OCI-LY3 (cell line): Measurements from ENCODE around the gene PIMREG.
A peak's percentile ranks its signal among the peaks of the same experiment; 100 is the strongest.

ENCODE experiments used
- H2AFZ ChIP-seq: fragments of 200-600, 300-600 bp; shearing (Covaris generic); 2 replicates; pipeline ENCODE4 v1.6.0; 2014; ENCODE audit warnings: antibody characterized with exemption, low read depth, low read length
- H3K27ac ChIP-seq: fragments of 200-600, 300-600 bp; sonication (generic); 2 replicates; pipeline ENCODE4 v1.5.1; 2014; ENCODE audit warnings: mild to moderate bottlenecking, low read length, moderate library complexity, mixed read lengths
- H3K27me3 ChIP-seq: fragments of 200-600, 300-600 bp; sonication (generic); 2 replicates; pipeline ENCODE4 v1.6.1; 2014; ENCODE audit warnings: low read depth, low read length, mixed read lengths
- H3K36me3 ChIP-seq: fragments of 200-600, 300-600 bp; sonication (generic); replicated peaks from 2 replicates; pipeline ENCODE3; 2014; ENCODE audit warnings: low read depth, low read length, mixed read lengths
- H3K4me1 ChIP-seq: fragments of 300-600, 200-600 bp; sonication (generic); 2 replicates; pipeline ENCODE4 v1.6.1; 2014; ENCODE audit warnings: low read length, mixed read lengths
- H3K4me2 ChIP-seq: fragments of 200-600, 300-600 bp; sonication (generic); 2 replicates; pipeline ENCODE4 v1.6.1; 2014; ENCODE audit warnings: low read length, mixed read lengths
- H3K4me3 ChIP-seq: fragments of 300-600, 200-600 bp; sonication (generic); 2 replicates; pipeline ENCODE4 v1.5.1; 2014; ENCODE audit warnings: antibody characterized with exemption, mild to moderate bottlenecking, low read length, moderate library complexity
- H3K79me2 ChIP-seq: fragments of 300-600, 200-600 bp; shearing (Covaris generic); 2 replicates; pipeline ENCODE4 v1.6.1; 2014; ENCODE audit warnings: mild to moderate bottlenecking, low read length, mixed read lengths
- H3K9ac ChIP-seq: fragments of 300-600, 200-600 bp; shearing (Covaris generic); 2 replicates; pipeline ENCODE4 v1.6.0; 2014; ENCODE audit warnings: mild to moderate bottlenecking, low read length, moderate library complexity
- H3K9me3 ChIP-seq: fragments of 200-600, 300-600 bp; shearing (Covaris generic); 2 replicates; pipeline ENCODE4 v1.6.1; 2014; ENCODE audit warnings: low read length, mixed read lengths; ENCODE audit not compliant: insufficient read depth
- H4K20me1 ChIP-seq: fragments of 200-600, 300-600 bp; sonication (generic); 2 replicates; pipeline ENCODE4 v1.6.1; 2016; ENCODE audit warnings: low read length, mixed read lengths; ENCODE audit not compliant: insufficient read depth
- EZH2phosphoT487 ChIP-seq: fragments of 200-600 bp; shearing (Covaris generic); IDR thresholded peaks from 2 replicates; pipeline ENCODE4 v1.6.1; 2018; ENCODE audit warnings: antibody characterized with exemption, mixed run types, low read depth
- TF ChIP-seq, protein P1 (sequence below): fragments of 200-600, 300-600 bp; sonication (generic); IDR thresholded peaks from 2 replicates; pipeline ENCODE4 v1.5.1; 2014; ENCODE audit warnings: antibody characterized with exemption, low read length, low read depth

Gene PIMREG

DNA sequence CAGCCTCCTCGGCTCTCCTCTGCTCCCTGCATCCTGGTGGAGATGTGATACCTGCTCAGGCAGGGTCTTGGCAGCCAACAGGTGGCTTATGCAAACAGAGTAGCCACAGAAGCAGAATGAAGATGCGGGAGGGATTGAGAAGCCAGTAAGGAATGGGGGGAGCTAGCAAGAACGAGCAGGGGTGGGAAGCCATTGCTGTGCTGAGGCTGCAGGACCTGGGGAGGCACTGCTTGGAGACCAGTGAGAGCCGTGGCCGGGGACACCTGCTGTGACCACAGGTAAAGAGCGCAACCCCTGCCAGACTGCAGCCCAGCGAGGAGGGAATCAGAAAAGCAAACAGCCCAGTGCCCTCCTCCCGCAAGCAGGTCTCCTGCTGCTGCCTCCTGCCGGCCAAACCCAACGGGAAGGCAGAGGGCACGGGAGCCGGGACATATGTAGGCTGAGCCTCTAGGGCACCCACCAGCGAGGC lies 24.0 kb upstream of the PIMREG start:
- H2AFZ ChIP-seq, result no peak overlapping the region
- no peak for TF ChIP-seq EZH2phosphoT487
- TF ChIP-seq, protein P1, sequence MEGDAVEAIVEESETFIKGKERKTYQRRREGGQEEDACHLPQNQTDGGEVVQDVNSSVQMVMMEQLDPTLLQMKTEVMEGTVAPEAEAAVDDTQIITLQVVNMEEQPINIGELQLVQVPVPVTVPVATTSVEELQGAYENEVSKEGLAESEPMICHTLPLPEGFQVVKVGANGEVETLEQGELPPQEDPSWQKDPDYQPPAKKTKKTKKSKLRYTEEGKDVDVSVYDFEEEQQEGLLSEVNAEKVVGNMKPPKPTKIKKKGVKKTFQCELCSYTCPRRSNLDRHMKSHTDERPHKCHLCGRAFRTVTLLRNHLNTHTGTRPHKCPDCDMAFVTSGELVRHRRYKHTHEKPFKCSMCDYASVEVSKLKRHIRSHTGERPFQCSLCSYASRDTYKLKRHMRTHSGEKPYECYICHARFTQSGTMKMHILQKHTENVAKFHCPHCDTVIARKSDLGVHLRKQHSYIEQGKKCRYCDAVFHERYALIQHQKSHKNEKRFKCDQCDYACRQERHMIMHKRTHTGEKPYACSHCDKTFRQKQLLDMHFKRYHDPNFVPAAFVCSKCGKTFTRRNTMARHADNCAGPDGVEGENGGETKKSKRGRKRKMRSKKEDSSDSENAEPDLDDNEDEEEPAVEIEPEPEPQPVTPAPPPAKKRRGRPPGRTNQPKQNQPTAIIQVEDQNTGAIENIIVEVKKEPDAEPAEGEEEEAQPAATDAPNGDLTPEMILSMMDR, result no peak

DNA sequence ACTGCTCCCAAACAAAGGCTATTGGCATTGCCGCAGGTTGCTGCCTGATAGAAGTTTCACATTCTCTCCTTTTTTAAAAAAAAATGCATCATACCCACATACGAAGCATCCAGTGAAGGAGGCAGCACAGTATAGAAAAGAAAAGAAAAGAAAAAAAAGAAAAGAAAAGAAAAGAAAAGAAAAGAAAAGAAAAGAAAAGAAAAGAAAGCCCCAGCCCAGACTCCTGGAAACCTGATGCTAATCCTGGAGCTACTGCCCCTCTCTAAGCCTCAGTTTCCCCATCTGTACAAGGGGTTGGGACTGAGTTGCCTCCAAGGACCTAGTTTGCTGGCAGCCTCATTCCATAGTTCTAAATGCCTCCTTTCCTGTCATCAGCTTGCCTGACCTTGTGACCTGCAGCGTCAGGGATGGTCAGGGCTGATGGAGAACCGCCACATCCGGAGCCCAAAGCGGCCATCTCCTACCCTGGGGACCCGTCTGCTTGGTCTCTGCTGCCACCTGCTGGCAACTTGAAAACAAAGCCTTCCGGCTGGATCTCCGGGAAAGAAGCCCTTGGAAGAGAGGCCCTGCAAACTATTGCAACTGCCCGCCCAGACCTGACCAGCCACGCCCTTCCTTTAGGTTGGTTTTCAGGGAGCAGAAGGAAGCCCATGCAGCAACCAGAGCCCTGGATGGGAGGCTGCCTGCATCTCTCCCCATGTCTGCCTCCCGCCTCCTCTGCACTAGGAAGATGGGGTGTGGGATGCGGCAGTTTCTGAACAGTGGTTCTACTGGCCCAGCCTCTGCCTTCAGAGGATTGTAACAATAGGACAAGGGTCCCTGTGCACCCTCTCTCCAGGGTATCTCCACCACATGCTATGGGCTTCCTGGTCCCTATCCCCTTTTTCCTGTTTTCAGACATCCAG lies 22.3 kb upstream of the PIMREG start:
- no peaks in the 10 kb centered on the region for H3K79me2 ChIP-seq
- H3K9me3 ChIP-seq, result no peaks in the 10 kb centered on the region
- no peaks in the 10 kb centered on the region for H3K36me3 ChIP-seq
- no peaks in the 10 kb centered on the region for H4K20me1 ChIP-seq
- no peak overlapping the region for H3K9ac ChIP-seq
- H3K4me2 ChIP-seq, result no peak overlapping the region
- H3K27ac ChIP-seq, result no peak overlapping the region
- H2AFZ ChIP-seq, result no peak overlapping the region
- H3K4me3 ChIP-seq, result no peak overlapping the region
- no peaks in the 10 kb centered on the region for H3K4me1 ChIP-seq
- TF ChIP-seq EZH2phosphoT487, result no peak
- TF ChIP-seq, protein P1, result peak; percentile 64
- H3K27me3 ChIP-seq, result no peaks in the 10 kb centered on the region

More for the DNA sequence above, 24.0 kb upstream of the PIMREG start:
- no peak overlapping the region for H3K4me3 ChIP-seq
- no peaks in the 10 kb centered on the region for H3K79me2 ChIP-seq
- no peaks in the 10 kb centered on the region for H4K20me1 ChIP-seq
- no peaks in the 10 kb centered on the region for H3K9me3 ChIP-seq
- no peak overlapping the region for H3K27ac ChIP-seq
- no peak overlapping the region for H3K9ac ChIP-seq
- H3K4me1 ChIP-seq, result no peaks in the 10 kb centered on the region
- no peaks in the 10 kb centered on the region for H3K36me3 ChIP-seq
- H3K27me3 ChIP-seq, result no peaks in the 10 kb centered on the region
- no peak overlapping the region for H3K4me2 ChIP-seq

DNA sequence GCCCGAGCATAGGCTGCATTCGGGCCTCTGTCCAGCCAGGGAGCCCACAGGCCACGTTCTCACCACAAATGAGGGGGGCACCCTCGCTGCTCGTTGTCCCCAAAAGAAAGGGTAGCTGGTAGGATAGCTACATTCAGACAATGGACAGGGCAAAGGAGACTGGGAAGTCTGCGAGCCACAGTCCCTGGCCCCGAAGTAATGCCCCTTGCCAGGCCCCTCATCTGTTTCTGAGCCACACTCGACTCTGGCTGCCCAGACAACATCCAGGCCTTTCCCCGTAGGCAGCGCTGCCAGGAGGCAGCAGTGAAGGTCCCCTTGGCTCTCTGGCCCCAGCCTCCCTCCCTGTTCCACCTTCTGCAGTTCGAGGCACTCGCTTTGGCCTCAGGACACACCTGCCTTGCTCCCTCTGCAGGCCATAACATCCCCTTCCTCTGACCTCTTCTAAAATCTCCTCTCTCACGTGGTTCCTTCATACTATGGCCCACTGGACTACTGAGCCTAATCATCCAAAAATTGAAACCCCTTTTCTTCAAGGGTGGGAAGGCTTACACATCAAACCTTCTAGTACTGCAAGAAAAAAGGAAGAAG lies 21.5 kb upstream of the PIMREG start:
- Histone ChIP-seq H3K9me3 (no peaks in the 10 kb centered on the region), H3K4me1 (peaks cover 7% of the 10 kb centered on the region), H3K36me3 (no peaks in the 10 kb centered on the region), H3K4me3 (no peak overlapping the region), H3K9ac (no peak overlapping the region), H2AFZ (no peak overlapping the region), H3K27ac (no peak overlapping the region), H3K79me2 (no peaks in the 10 kb centered on the region), H4K20me1 (no peaks in the 10 kb centered on the region), H3K4me2 (no peak overlapping the region), H3K27me3 (no peaks in the 10 kb centered on the region)
- TF ChIP-seq, protein P1, result peak; percentile 3; the same call in 1 of the 2 replicates
- no peak for TF ChIP-seq EZH2phosphoT487

DNA sequence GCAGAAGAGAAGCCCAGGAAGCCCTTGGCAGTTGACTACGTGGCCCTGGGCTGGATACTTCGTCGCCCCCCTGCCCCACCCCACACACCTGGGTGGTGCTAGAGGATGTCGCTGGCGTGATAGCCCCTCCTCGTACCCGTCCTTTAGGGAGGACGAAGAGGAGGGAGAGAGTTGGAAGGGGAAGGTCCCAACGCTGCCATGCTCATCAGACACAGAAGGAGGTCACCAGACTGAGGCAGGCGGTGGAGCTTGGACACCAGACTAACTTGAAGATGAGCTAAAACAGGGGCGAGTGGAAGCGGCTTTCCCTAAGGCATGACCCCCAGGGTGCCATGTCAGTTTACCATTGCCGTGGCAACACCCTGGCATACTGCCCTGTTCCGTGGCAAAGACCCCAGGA lies 20.3 kb upstream of the PIMREG start:
- TF ChIP-seq EZH2phosphoT487, result no peak
- TF ChIP-seq, protein P1, result no peak
- Histone ChIP-seq H3K9ac (no peak overlapping the region), H2AFZ (no peak overlapping the region), H3K4me3 (no peak overlapping the region), H3K79me2 (no peaks in the 10 kb centered on the region), H3K4me2 (no peak overlapping the region), H4K20me1 (no peaks in the 10 kb centered on the region), H3K27me3 (no peaks in the 10 kb centered on the region), H3K27ac (no peak overlapping the region), H3K9me3 (no peaks in the 10 kb centered on the region), H3K36me3 (no peaks in the 10 kb centered on the region), H3K4me1 (peaks cover 8% of the 10 kb centered on the region)
